Body of pancreas (tissue), 4 donors: Measurements from ENCODE around the gene ATG101. TPM values are rescaled to one million over a fixed set of nuclear protein-coding genes. Genes with fewer than 3 reads are reported as not detected.

Experiments used
- ATAC-seq: fragments of 150-250 bp; one replicate; pipeline ENCODE4 v1.9.1; 2016
- DNase-seq, 4 donors: peaks; one replicate each; pipeline ENCODE4 v3.0.0-alpha.2; 2019
- H3K27ac ChIP-seq, 4 donors: fragments of 200-600 bp; sonication (generic); 1 replicate in 3 of 4; 2 replicates in 1 of 4; pipeline versions ENCODE4 v1.5.1 to v1.6.1; 2016 to 2019; ENCODE audit warnings: mild to moderate bottlenecking in 1 of 4, mixed read lengths in 1 of 4, moderate library complexity in 1 of 4
- H3K27me3 ChIP-seq, 2 donors: fragments of 200-600 bp; sonication (generic); one replicate each; pipeline ENCODE4 v1.6.0; 2016; ENCODE audit warnings: mild to moderate bottlenecking in 1 of 2
- H3K36me3 ChIP-seq, 2 donors: fragments of 200-600 bp; sonication (generic); replicated peaks in 1 of 2; 2 replicates each; pipeline ENCODE4 v1.5.1; 2016; ENCODE audit warnings: low read depth in 2 of 2; ENCODE audit not compliant: insufficient read depth in 1 of 2
- H3K4me1 ChIP-seq: fragments of 200-600 bp; sonication (generic); one replicate; pipeline ENCODE4 v1.6.0; 2016
- H3K4me3 ChIP-seq, 2 donors: fragments of 200-600 bp; sonication (generic); 1 replicate in 1 of 2; 2 replicates in 1 of 2; pipeline ENCODE4 v1.5.1; 2016 to 2019
- H3K9me3 ChIP-seq, 3 donors: fragments of 200-600 bp; sonication (generic); 1 replicate in 2 of 3; 2 replicates in 1 of 3; pipeline ENCODE4 v1.5.1; 2016
- POLR2A ChIP-seq, 3 donors: fragments of 450-650 bp; IDR thresholded peaks; one replicate each; pipeline ENCODE4 v1.6.1; 2016; ENCODE audit warnings: antibody characterized with exemption in 3 of 3, mild to moderate bottlenecking in 2 of 3
- WGBS, 2 donors: methylation state at CpG; one replicate each; pipeline ENCODE4 v1.1.5; 2017; 5-methylcytosine and 5-hydroxymethylcytosine counted together
- intact Hi-C: fragments of 100-400 bp; cut with DNase I; formaldehyde crosslinking; loops from one replicate; pipeline ENCODE4 v1.15.1; 2023
- total RNA-seq, 2 donors: library from RNA; depleted of rRNA; stranded (reverse); fragments of >200 nt; gene quantifications; one replicate each; pipeline ENCODE4 v1.1.0, GENCODE V29; 2016
- TF ChIP-seq, protein P1 (sequence below), 7 experiments: fragments of 450-650 bp in 4 of 7; fragments of 200-600 bp in 3 of 7; sonication (generic) in 3 of 7; IDR thresholded peaks; one replicate each; pipeline ENCODE4 v1.5.1; 2016 to 2019; ENCODE audit warnings: antibody characterized with exemption in 7 of 7

Gene ATG101
- total RNA-seq, 2 donors from 2014 or later = 25.7 to 25.9 TPM

DNA sequence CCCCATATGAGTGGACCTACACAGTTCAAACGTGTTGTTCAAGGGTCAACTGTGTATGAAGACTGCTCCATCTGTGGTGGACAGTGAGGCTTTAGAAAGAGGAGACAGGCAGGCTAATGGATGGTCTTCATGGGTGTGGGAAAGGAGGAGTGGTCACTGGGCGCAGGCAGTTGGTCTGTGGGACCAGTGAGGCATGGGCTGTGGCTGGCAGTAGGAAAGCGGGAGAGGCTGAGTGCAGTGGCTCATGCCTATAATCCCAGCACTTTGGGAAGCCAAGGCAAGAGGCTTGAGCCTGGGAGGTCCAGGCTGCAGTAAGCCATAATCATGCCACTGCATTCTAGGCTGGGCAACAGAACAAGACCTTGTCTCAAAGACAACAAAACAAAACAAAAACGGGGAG lies 20.5 kb upstream of the ATG101 start:
- no peak for TF ChIP-seq POLR2A (IDR thresholded peaks at IDR 0.05)
- TF ChIP-seq, protein P1, sequence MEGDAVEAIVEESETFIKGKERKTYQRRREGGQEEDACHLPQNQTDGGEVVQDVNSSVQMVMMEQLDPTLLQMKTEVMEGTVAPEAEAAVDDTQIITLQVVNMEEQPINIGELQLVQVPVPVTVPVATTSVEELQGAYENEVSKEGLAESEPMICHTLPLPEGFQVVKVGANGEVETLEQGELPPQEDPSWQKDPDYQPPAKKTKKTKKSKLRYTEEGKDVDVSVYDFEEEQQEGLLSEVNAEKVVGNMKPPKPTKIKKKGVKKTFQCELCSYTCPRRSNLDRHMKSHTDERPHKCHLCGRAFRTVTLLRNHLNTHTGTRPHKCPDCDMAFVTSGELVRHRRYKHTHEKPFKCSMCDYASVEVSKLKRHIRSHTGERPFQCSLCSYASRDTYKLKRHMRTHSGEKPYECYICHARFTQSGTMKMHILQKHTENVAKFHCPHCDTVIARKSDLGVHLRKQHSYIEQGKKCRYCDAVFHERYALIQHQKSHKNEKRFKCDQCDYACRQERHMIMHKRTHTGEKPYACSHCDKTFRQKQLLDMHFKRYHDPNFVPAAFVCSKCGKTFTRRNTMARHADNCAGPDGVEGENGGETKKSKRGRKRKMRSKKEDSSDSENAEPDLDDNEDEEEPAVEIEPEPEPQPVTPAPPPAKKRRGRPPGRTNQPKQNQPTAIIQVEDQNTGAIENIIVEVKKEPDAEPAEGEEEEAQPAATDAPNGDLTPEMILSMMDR (IDR thresholded peaks at IDR 0.05) = no peak
- 70 to 73% methylated on average over 4 of the region's 4 CpGs for WGBS, 2 donors
- ATAC-seq (no peak), DNase-seq (no peak)
- Histone ChIP-seq H3K9me3 (no peaks in the 10 kb centered on the region), H3K4me3 (no peak overlapping the region), H3K36me3 (no peaks in the 10 kb centered on the region), H3K4me1 (peaks cover 56% of the 10 kb centered on the region), H3K27me3 (no peaks in the 10 kb centered on the region), H3K27ac (peak overlapping the region; percentile 97 to 100 (median 98))
- intact Hi-C loops = no loop called here

DNA sequence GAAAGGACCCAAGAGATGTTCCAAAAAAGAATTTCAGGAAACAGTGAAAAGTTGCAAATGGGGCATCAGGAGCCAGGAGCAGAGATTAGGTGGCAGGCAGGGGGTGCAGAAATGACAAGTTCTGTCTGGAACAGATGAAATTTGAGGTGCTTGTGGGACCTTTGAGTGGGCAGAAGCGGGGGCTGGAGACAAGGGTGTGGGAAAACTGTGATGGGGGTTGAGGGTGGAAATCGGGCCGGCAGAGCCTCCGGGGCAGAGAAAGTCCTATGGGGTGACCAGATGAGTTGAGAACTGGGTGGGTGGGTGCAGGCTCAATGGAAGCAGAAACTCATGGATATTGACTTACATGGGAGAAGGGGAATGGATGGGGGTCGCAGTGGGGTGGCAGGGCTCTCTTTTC lies 20.1 kb upstream of the ATG101 start:
- ATAC-seq (no peak), DNase-seq (no peak)
- Histone ChIP-seq H3K36me3 (no peaks in the 10 kb centered on the region), H3K9me3 (no peaks in the 10 kb centered on the region), H3K27ac (peak overlapping the region; percentile 97 to 100 (median 98)), H3K4me3 (no peak overlapping the region), H3K4me1 (peaks cover 52% of the 10 kb centered on the region), H3K27me3 (no peaks in the 10 kb centered on the region)
- WGBS, 2 donors = 72 to 76% methylated on average over 5 of the region's 5 CpGs
- TF ChIP-seq POLR2A (IDR thresholded peaks at IDR 0.05) = no peak
- TF ChIP-seq, protein P1 (IDR thresholded peaks at IDR 0.05) = no peak
- intact Hi-C loops = no loop called here

DNA sequence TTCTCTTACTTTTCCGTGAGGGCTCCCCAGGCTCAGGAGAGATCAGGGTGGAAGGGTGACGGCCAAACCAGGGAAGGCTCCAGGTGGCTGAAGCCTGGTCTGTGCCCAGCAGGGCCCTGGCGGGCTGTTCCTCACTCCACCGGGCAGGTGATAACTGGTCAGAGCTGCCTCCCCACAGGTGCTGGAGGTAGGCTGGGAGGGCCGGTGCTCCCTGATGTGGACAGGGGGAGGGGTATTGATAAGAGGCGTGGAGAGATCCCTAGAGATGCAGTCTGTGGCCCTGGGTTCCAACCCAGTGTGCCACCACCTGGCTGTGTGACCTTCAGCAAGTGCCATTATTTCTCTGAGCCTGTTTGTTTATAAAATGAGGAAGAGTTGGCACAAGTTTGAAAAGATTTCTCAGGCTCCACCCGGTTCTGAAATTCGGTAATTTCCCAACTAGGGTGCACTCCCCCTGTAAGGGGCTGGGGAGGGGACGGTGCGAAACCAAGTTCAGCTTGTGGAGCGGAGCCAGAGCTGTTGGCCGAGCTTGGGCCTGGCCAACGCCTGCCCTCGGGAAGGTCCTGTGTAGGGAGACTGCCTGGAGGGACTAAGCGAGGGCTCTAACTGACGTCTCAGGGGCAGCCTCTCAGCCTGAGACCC lies 19.5 kb upstream of the ATG101 start:
- WGBS, 2 donors = 13 to 21% methylated on average over 10 to 16 of the region's 16 CpGs
- Histone ChIP-seq H3K9me3 (no peaks in the 10 kb centered on the region), H3K4me3 (peak overlapping the region in 1 of 2 donors; percentile 5), H3K4me1 (peaks cover 46% of the 10 kb centered on the region), H3K27ac (peak overlapping the region; percentile 97 to 100 (median 98)), H3K36me3 (no peaks in the 10 kb centered on the region), H3K27me3 (no peaks in the 10 kb centered on the region)
- ATAC-seq = peak; percentile 29
- peak; percentile 62 to 81 (median 78) for DNase-seq
- intact Hi-C loops = no loop called here
- TF ChIP-seq, protein P1 (IDR thresholded peaks at IDR 0.05) = peak in 2 of 7 experiments; percentile 11 to 12
- peak in 2 of 3 donors; percentile 70 for TF ChIP-seq POLR2A (IDR thresholded peaks at IDR 0.05)

DNA sequence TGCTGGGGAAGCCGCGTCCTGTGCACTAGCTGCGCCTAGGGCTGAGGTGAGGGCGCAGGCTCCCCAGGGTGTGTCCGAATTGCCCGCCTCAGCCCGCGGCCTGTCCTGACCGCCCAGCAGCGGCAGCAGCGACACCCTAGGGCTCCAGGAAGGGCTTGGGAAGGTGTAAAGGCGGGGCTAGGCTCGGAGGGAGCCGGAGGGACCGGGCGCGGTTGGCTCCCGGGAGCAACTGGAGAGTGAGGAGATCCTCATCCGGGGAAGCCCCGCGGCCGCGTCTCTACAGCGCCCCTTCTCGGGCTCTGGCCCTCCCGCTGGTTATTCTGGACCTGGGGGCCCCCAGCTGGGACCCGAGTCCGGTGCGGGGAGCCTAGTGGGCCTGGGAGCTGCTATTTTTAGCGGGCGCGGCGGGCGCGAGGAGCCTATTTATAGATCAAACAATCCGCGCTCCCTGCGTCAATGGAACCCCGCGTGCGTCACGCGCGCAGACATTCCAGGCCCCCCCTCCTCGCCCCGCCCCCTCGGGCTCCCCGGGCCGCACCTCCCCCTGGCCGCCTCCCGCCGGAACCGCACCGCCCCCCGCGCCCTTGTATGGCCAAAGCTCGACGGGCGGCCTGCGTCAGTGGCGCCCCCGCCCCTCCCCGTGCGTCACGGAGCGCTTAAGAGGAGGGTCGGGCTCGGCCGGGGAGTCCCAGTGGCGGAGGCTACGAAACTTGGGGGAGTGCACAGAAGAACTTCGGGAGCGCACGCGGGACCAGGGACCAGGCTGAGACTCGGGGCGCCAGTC lies 18.8 kb upstream of the ATG101 start, which contains the start of gene NR4A1:
TSS of gene NR4A1 (plus strand) at position 685 of the 784 bp plus-strand sequence. CDS start 2,887 bp downstream, outside the sequence.
- no peaks in the 10 kb centered on the region for H3K27me3 ChIP-seq
- ATAC-seq = peak; percentile 85
- peak within 1 kb of the TSS; percentile 97 to 100 (median 98) for H3K27ac ChIP-seq
- DNase-seq = peak; percentile 97 to 98 (median 98)
- 0% methylated on average over 11 to 70 of the region's 77 CpGs for WGBS, 2 donors
- H3K9me3 ChIP-seq = no peaks in the 10 kb centered on the region
- TF ChIP-seq POLR2A (IDR thresholded peaks at IDR 0.05) = peak; percentile 79 to 97 (median 93)
- TF ChIP-seq, protein P1 (IDR thresholded peaks at IDR 0.05) = peak in 2 of 7 experiments; percentile 3 to 11
- intact Hi-C loops = no loop called here
- peaks cover 41% of the 10 kb centered on the region for H3K4me1 ChIP-seq
- H3K36me3 ChIP-seq = no peaks in the 10 kb centered on the region
- H3K4me3 ChIP-seq = peak within 1 kb of the TSS; percentile 9 to 19
